GM12878 (cell line): ENCODE results near the gene SEM1. TPM values are rescaled to one million over a fixed set of nuclear protein-coding genes. Genes with fewer than 3 reads are reported as not detected.

Source experiments
- ATAC-seq: fragments of 200-7000 bp; cut with Tn5 transposase; 3 replicates; pipeline ENCODE4 v1.9.1; 2020; ENCODE audit warnings: mild to moderate bottlenecking, moderate library complexity
- BruUV-seq: library from RNA; stranded (reverse); fragments of 400-500 nt; replicated peaks from 2 replicates; lab custom pipeline; 2021; lab: Mats Ljungman, UMichigan
- CTCF ChIA-PET: fragments of 300-600 bp; sonication (Branson Sonifier 250); formaldehyde crosslinking; extraction: SDS; loops from one replicate; lab custom pipeline; 2021; ENCODE audit warnings: inconsistent platforms; lab: Yijun Ruan, JAX
- POLR2A ChIA-PET: fragments of 350-600 bp; formaldehyde crosslinking; extraction: SDS; loops from one replicate; lab custom pipeline; 2021; ENCODE audit warnings: inconsistent platforms; lab: Charles Lee
- RAD21 ChIA-PET: fragments of 300-600 bp; sonication (Branson Sonifier 250); formaldehyde crosslinking; loops from one replicate; lab custom pipeline; 2023; ENCODE audit warnings: antibody characterized with exemption; ENCODE audit not compliant: unreplicated experiment; lab: Charles Lee
- SMC1A ChIA-PET: fragments of 300-600 bp; sonication (Branson Sonifier 250); formaldehyde crosslinking; loops from one replicate; lab custom pipeline; 2023; ENCODE audit not compliant: unreplicated experiment, uncharacterized antibody; lab: Charles Lee
- DNase-seq: peaks from one replicate; pipeline ENCODE4 v3.0.0-alpha.2; 2011; ENCODE audit warnings: low read depth, low spot score
- FAIRE-seq: peaks from 3 replicates; lab custom pipeline; 2011; peaks lifted over from hg19 to GRCh38; lab: Jason Lieb, UNC
- H2AFZ ChIP-seq: 2 replicates; pipeline ENCODE4 v1.6.0; 2011; ENCODE audit warnings: low read depth, low read length, control low read depth; ENCODE audit not compliant: control insufficient read depth
- H3K27ac ChIP-seq: 2 replicates; pipeline ENCODE4 v1.5.1; 2011; ENCODE audit warnings: control low read depth; ENCODE audit not compliant: control insufficient read depth, insufficient read depth
- H3K27me3 ChIP-seq, 2 experiments: replicated peaks in 1 of 2; 2 replicates each; pipeline versions ENCODE4 v1.6.0 to v1.6.1; 2011; ENCODE audit warnings: low read length in 1 of 2; ENCODE audit not compliant: control insufficient read depth in 2 of 2, insufficient read depth in 2 of 2
- H3K36me3 ChIP-seq, 2 experiments: 2 replicates each; pipeline ENCODE4 v1.5.1; 2011; ENCODE audit warnings: low read length in 1 of 2; ENCODE audit not compliant: control insufficient read depth in 2 of 2, insufficient read depth in 2 of 2
- H3K4me1 ChIP-seq: 2 replicates; pipeline ENCODE4 v1.6.1; 2011; ENCODE audit warnings: mild to moderate bottlenecking, low read length, moderate library complexity, mixed read lengths; ENCODE audit not compliant: control insufficient read depth, insufficient read depth
- H3K4me2 ChIP-seq: 2 replicates; pipeline ENCODE4 v1.6.0; 2011; ENCODE audit warnings: control low read depth; ENCODE audit not compliant: control insufficient read depth, insufficient read depth
- H3K4me3 ChIP-seq: fragments of 200-600 bp; sonication (generic); 2 replicates; pipeline ENCODE4 v1.5.1; 2016
- H3K79me2 ChIP-seq: 2 replicates; pipeline ENCODE4 v1.6.0; 2011; ENCODE audit warnings: low read length; ENCODE audit not compliant: control insufficient read depth, insufficient read depth
- H3K9ac ChIP-seq: 2 replicates; pipeline ENCODE4 v1.8.0; 2011; ENCODE audit warnings: low read length, control low read depth, mixed read lengths; ENCODE audit not compliant: control insufficient read depth, insufficient read depth
- H3K9me3 ChIP-seq: replicated peaks from 3 replicates; pipeline ENCODE4 v1.5.1; 2011; ENCODE audit warnings: mild to moderate bottlenecking, low read length; ENCODE audit not compliant: control insufficient read depth, insufficient read depth
- H4K20me1 ChIP-seq: 2 replicates; pipeline ENCODE4 v1.6.0; 2011; ENCODE audit not compliant: control insufficient read depth, insufficient read depth
- CEBPB ChIP-seq, 2 experiments: fragments of 150-350 bp in 1 of 2; IDR thresholded peaks; 2 replicates each; pipeline ENCODE4 v1.6.1; 2012 to 2014; ENCODE audit warnings: low read depth in 2 of 2, low read length in 2 of 2, borderline replicate concordance in 1 of 2, inconsistent platforms in 1 of 2
- FOXK2 ChIP-seq: fragments of 450-650 bp; IDR thresholded peaks from 2 replicates; pipeline ENCODE4 v1.6.1; 2017; ENCODE audit warnings: mild to moderate bottlenecking, moderate library complexity
- RB1 ChIP-seq: fragments of 450-650 bp; formaldehyde crosslinking; IDR thresholded peaks from 2 replicates; pipeline ENCODE4 v1.6.1; 2017; ENCODE audit warnings: mild to moderate bottlenecking, borderline replicate concordance
- SPI1 ChIP-seq: IDR thresholded peaks from 2 replicates; pipeline ENCODE4 v1.6.1; 2011; ENCODE audit warnings: low read depth, mild to moderate bottlenecking, low read length, moderate library complexity, borderline replicate concordance; ENCODE audit not compliant: insufficient read depth
- ZNF207 ChIP-seq: fragments of 450-650 bp; IDR thresholded peaks from 2 replicates; pipeline ENCODE4 v1.6.1; 2014; ENCODE audit warnings: antibody characterized with exemption, mild to moderate bottlenecking, borderline replicate concordance
- WGBS: methylation state at CpG from one replicate; pipeline ENCODE4 v1.1.6; 2016; ENCODE audit warnings: low lambda C conversion rate; ENCODE audit not compliant: insufficient replicate concordance, insufficient coverage; ENCODE audit errors: missing lambda C conversion rate; 5-methylcytosine and 5-hydroxymethylcytosine counted together
- in situ Hi-C: fragments of 300-500 bp; cut with MboI; formaldehyde crosslinking; loops from 9 replicates; pipeline ENCODE4 v1.14.3; 2018; ENCODE audit warnings: mixed read lengths
- intact Hi-C: fragments of 100-400 bp; cut with micrococcal nuclease; formaldehyde crosslinking; loops from one replicate; pipeline ENCODE4 v1.14.2; 2022; ENCODE audit not compliant: unreplicated experiment
- polyA plus RNA-seq, 11 experiments: library from polyadenylated mRNA; depleted of rRNA in 4 of 11; unstranded in 6 of 11; stranded (reverse) in 5 of 11; fragments of >200 nt; fragmentation: Nextera tagmentation in 4 of 11; fragmentation: Illumina TruSeq in 1 of 11; extraction: Ambion mirVana in 4 of 11; extraction: Trizol in 1 of 11; gene quantifications; 1 replicate in 1 of 11; 2 replicates in 10 of 11; pipeline versions ENCODE4 v1.2.1 to v1.2.3, GENCODE V29; 2011 to 2016; ENCODE audit warnings: inconsistent platforms in 2 of 11, missing spikeins in 2 of 11, low read depth in 1 of 11
- total RNA-seq, 4 experiments: library from RNA; depleted of rRNA in 3 of 4; stranded (reverse); fragments of >200 nt in 3 of 4; fragmentation: Illumina TruSeq in 1 of 4; extraction: Trizol in 1 of 4; gene quantifications; 2 replicates each; pipeline versions ENCODE4 v1.2.1 to v1.2.3, GENCODE V29; 2013 to 2021
- TF ChIP-seq, protein P1 (sequence below): IDR thresholded peaks from 2 replicates; pipeline ENCODE4 v1.6.1; 2012; ENCODE audit warnings: improper control_type of control experiment, low read depth, low read length; ENCODE audit not compliant: insufficient replicate concordance
- TF ChIP-seq, protein P2 (sequence below): IDR thresholded peaks from 2 replicates; pipeline ENCODE4 v1.6.1; 2012; ENCODE audit warnings: low read depth, low read length, improper control_type of control experiment
- TF ChIP-seq, protein P3 (sequence below): IDR thresholded peaks from 2 replicates; pipeline ENCODE4 v1.6.1; 2012; ENCODE audit warnings: low read depth, low read length, improper control_type of control experiment
- TF ChIP-seq, protein P4 (sequence below): IDR thresholded peaks from 2 replicates; pipeline ENCODE4 v1.6.1; 2012; ENCODE audit warnings: low read depth, low read length, improper control_type of control experiment

SEM1 gene
- total and polyA plus RNA-seq, 10 of the 15 experiments (the other 5 are each of a cell fraction or from before 2014, with no cell fraction given): 44.6 to 606 (median 356) TPM

DNA sequence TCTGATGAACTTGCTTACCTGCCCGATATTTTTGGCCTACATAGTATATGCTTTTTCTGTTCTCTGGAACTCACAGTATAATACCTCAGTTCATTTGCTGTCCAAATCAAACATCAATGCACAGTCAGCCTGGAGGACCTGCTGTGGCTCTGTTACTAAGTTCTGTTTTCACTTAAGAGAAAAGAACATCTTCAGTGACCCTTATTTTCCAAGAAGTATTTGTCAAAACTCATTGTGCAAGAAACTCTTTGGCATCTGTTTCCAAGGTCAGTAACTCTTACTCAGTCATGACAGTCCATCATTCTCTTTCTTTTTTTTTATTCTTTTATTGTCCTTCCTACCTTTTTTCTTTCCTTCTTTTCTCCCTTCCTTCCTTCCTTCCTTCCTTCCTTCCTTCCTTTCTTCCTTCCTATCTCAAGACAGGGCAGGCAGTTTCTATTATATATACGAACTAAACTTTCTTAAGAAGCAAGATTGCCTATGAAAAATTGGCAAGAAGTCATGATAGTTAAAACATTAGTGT is 37.8 kb upstream of the SEM1 start:
- H3K4me1 ChIP-seq: no peaks in the 10 kb centered on the region
- ChIA-PET CTCF (no interaction called here), POLR2A (no interaction called here), SMC1A (no interaction called here), RAD21 (no interaction called here)
- H3K9me3 ChIP-seq: no peaks in the 10 kb centered on the region
- no peaks in the 10 kb centered on the region; a peak in 1 of 4 replicates for H3K27me3 ChIP-seq
- no peak for TF ChIP-seq SPI1
- TF ChIP-seq ZNF207: no peak
- no peak for TF ChIP-seq CEBPB (IDR thresholded peaks at IDR 0.05; ENCODE audit: borderline replicate concordance in 1 of 2, low read depth in 2 of 2, low read length in 2 of 2)
- TF ChIP-seq, protein P1, sequence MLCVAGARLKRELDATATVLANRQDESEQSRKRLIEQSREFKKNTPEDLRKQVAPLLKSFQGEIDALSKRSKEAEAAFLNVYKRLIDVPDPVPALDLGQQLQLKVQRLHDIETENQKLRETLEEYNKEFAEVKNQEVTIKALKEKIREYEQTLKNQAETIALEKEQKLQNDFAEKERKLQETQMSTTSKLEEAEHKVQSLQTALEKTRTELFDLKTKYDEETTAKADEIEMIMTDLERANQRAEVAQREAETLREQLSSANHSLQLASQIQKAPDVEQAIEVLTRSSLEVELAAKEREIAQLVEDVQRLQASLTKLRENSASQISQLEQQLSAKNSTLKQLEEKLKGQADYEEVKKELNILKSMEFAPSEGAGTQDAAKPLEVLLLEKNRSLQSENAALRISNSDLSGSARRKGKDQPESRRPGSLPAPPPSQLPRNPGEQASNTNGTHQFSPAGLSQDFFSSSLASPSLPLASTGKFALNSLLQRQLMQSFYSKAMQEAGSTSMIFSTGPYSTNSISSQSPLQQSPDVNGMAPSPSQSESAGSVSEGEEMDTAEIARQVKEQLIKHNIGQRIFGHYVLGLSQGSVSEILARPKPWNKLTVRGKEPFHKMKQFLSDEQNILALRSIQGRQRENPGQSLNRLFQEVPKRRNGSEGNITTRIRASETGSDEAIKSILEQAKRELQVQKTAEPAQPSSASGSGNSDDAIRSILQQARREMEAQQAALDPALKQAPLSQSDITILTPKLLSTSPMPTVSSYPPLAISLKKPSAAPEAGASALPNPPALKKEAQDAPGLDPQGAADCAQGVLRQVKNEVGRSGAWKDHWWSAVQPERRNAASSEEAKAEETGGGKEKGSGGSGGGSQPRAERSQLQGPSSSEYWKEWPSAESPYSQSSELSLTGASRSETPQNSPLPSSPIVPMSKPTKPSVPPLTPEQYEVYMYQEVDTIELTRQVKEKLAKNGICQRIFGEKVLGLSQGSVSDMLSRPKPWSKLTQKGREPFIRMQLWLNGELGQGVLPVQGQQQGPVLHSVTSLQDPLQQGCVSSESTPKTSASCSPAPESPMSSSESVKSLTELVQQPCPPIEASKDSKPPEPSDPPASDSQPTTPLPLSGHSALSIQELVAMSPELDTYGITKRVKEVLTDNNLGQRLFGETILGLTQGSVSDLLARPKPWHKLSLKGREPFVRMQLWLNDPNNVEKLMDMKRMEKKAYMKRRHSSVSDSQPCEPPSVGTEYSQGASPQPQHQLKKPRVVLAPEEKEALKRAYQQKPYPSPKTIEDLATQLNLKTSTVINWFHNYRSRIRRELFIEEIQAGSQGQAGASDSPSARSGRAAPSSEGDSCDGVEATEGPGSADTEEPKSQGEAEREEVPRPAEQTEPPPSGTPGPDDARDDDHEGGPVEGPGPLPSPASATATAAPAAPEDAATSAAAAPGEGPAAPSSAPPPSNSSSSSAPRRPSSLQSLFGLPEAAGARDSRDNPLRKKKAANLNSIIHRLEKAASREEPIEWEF: no peak
- TF ChIP-seq, protein P2, sequence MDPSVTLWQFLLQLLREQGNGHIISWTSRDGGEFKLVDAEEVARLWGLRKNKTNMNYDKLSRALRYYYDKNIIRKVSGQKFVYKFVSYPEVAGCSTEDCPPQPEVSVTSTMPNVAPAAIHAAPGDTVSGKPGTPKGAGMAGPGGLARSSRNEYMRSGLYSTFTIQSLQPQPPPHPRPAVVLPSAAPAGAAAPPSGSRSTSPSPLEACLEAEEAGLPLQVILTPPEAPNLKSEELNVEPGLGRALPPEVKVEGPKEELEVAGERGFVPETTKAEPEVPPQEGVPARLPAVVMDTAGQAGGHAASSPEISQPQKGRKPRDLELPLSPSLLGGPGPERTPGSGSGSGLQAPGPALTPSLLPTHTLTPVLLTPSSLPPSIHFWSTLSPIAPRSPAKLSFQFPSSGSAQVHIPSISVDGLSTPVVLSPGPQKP: no peak
- TF ChIP-seq FOXK2: no peak
- no peak for TF ChIP-seq RB1
- TF ChIP-seq, protein P3, sequence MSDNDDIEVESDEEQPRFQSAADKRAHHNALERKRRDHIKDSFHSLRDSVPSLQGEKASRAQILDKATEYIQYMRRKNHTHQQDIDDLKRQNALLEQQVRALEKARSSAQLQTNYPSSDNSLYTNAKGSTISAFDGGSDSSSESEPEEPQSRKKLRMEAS: no peak
- TF ChIP-seq, protein P4, sequence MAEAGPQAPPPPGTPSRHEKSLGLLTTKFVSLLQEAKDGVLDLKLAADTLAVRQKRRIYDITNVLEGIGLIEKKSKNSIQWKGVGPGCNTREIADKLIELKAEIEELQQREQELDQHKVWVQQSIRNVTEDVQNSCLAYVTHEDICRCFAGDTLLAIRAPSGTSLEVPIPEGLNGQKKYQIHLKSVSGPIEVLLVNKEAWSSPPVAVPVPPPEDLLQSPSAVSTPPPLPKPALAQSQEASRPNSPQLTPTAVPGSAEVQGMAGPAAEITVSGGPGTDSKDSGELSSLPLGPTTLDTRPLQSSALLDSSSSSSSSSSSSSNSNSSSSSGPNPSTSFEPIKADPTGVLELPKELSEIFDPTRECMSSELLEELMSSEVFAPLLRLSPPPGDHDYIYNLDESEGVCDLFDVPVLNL: no peak
- no peaks in the 10 kb centered on the region for H4K20me1 ChIP-seq
- H3K36me3 ChIP-seq: no peaks in the 10 kb centered on the region
- BruUV-seq: no TSS peak
- WGBS: 0% methylated on average over 2 of the region's 2 CpGs
- DNase-seq (no peak), FAIRE-seq (no peak), ATAC-seq (no peak)
- no peaks in the 10 kb centered on the region for H3K79me2 ChIP-seq
- intact Hi-C loops (no loop called here), in situ Hi-C loops (no loop called here)
- H3K4me2 ChIP-seq: no peak overlapping the region
- no peak overlapping the region for H3K9ac ChIP-seq
- H3K4me3 ChIP-seq: no peak overlapping the region
- no peak overlapping the region for H2AFZ ChIP-seq
- no peak overlapping the region for H3K27ac ChIP-seq
